GM11168 (cell line): Measurements from ENCODE around the gene FAM168A.

Source experiments
- in situ Hi-C: fragments of 300-500 bp; cut with MboI; formaldehyde crosslinking; loops from one replicate; pipeline ENCODE4 v1.12.0; 2022; ENCODE audit warnings: low sequenced_read_pairs; ENCODE audit not compliant: unreplicated experiment

Gene FAM168A

GRCh38 chr11:73395297-73396208 is 202.4 kb downstream of the FAM168A start:
- in situ Hi-C loops, result no loop called here

GRCh38 chr11:73394416-73395296 is 203.3 kb downstream of the FAM168A start:
- in situ Hi-C loops, result no loop called here

GRCh38 chr11:73393479-73394415 is 204.2 kb downstream of the FAM168A start:
- in situ Hi-C loops, result no loop called here

- in situ Hi-C loops, result no loop called here
These were observed 204.9 kb downstream of the FAM168A start for GRCh38 chr11:73393011-73393380.

- in situ Hi-C loops, result no loop called here
These were observed 205.6 kb downstream of the FAM168A start for GRCh38 chr11:73392108-73393010.

- in situ Hi-C loops, result no loop called here
These were observed 206.2 kb downstream of the FAM168A start for GRCh38 chr11:73391665-73392064.

GRCh38 chr11:73390601-73391565 is 207.0 kb downstream of the FAM168A start:
- in situ Hi-C loops, result no loop called here

GRCh38 chr11:73389916-73390315 is 208.0 kb downstream of the FAM168A start:
- in situ Hi-C loops, result no loop called here

- in situ Hi-C loops, result no loop called here
These were observed 208.8 kb downstream of the FAM168A start for GRCh38 chr11:73389134-73389525.

- in situ Hi-C loops, result no loop called here
These were observed 209.4 kb downstream of the FAM168A start for GRCh38 chr11:73388265-73389133.

GRCh38 chr11:73387594-73388264 is 210.2 kb downstream of the FAM168A start:
- in situ Hi-C loops, result no loop called here

- in situ Hi-C loops, result no loop called here
These were observed 211.4 kb downstream of the FAM168A start for GRCh38 chr11:73386546-73386945.

GRCh38 chr11:73386016-73386415 is 211.9 kb downstream of the FAM168A start:
- in situ Hi-C loops, result no loop called here

- in situ Hi-C loops, result no loop called here
These were observed 212.8 kb downstream of the FAM168A start for GRCh38 chr11:73384872-73385689.

- in situ Hi-C loops, result no loop called here
These were observed 213.4 kb downstream of the FAM168A start for GRCh38 chr11:73384531-73384871.

- in situ Hi-C loops, result no loop called here
These were observed 213.8 kb downstream of the FAM168A start for GRCh38 chr11:73384125-73384441.
